A549 (cell line): ENCODE measurements around the gene HEXD.

Source experiments
- EP300 ChIP-seq, 2 experiments: fragments of >200 bp; sonication (Bioruptor Twin); formaldehyde crosslinking; IDR thresholded peaks; 2 replicates in 1 of 2; 3 replicates in 1 of 2; pipeline ENCODE4 v1.6.1; 2016 to 2017
- MAFK ChIP-seq: fragments of 450-650 bp; IDR thresholded peaks from 2 replicates; pipeline ENCODE4 v1.6.1; 2014; ENCODE audit not compliant: partially characterized antibody
- POLR2AphosphoS2 ChIP-seq: conservative IDR thresholded peaks from 2 replicates; pipeline ENCODE4 v1.6.1; 2012; ENCODE audit warnings: low read length, improper control_type of control experiment, inconsistent platforms
- RCOR1 ChIP-seq: fragments of 150-350 bp; IDR thresholded peaks from 2 replicates; pipeline ENCODE4 v1.6.1; 2014; ENCODE audit warnings: antibody characterized with exemption, low read length, low read depth
- ZNF302 ChIP-seq: fragments of 250-450 bp; sonication (Bioruptor Pico); IDR thresholded peaks from 2 replicates; pipeline ENCODE4 v1.9.0; 2021; ENCODE audit warnings: inconsistent platforms, mild to moderate bottlenecking, moderate library complexity
- TF ChIP-seq, protein P1 (sequence below): fragments of 250-450 bp; sonication (Bioruptor Pico); IDR thresholded peaks from 2 replicates; pipeline ENCODE4 v1.5.0; 2021; ENCODE audit warnings: mild to moderate bottlenecking, moderate library complexity, borderline replicate concordance
- TF ChIP-seq, protein P2 (sequence below): fragments of >200 bp; sonication (Bioruptor Twin); formaldehyde crosslinking; IDR thresholded peaks from 3 replicates; pipeline ENCODE4 v1.5.1; 2016

- TF ChIP-seq ZNF302 (CRISPR knock-in tag) (no peak), POLR2AphosphoS2 (no peak), RCOR1 (no peak), MAFK (no peak), EP300 (IDR thresholded peaks at IDR 0.05) (no peak)
- TF ChIP-seq, protein P1, sequence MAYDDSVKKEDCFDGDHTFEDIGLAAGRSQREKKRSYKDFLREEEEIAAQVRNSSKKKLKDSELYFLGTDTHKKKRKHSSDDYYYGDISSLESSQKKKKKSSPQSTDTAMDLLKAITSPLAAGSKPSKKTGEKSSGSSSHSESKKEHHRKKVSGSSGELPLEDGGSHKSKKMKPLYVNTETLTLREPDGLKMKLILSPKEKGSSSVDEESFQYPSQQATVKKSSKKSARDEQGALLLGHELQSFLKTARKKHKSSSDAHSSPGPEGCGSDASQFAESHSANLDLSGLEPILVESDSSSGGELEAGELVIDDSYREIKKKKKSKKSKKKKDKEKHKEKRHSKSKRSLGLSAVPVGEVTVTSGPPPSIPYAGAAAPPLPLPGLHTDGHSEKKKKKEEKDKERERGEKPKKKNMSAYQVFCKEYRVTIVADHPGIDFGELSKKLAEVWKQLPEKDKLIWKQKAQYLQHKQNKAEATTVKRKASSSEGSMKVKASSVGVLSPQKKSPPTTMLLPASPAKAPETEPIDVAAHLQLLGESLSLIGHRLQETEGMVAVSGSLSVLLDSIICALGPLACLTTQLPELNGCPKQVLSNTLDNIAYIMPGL (CRISPR knock-in tag) = no peak
- TF ChIP-seq, protein P2, sequence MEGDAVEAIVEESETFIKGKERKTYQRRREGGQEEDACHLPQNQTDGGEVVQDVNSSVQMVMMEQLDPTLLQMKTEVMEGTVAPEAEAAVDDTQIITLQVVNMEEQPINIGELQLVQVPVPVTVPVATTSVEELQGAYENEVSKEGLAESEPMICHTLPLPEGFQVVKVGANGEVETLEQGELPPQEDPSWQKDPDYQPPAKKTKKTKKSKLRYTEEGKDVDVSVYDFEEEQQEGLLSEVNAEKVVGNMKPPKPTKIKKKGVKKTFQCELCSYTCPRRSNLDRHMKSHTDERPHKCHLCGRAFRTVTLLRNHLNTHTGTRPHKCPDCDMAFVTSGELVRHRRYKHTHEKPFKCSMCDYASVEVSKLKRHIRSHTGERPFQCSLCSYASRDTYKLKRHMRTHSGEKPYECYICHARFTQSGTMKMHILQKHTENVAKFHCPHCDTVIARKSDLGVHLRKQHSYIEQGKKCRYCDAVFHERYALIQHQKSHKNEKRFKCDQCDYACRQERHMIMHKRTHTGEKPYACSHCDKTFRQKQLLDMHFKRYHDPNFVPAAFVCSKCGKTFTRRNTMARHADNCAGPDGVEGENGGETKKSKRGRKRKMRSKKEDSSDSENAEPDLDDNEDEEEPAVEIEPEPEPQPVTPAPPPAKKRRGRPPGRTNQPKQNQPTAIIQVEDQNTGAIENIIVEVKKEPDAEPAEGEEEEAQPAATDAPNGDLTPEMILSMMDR = no peak
These were observed 23.9 kb upstream of the HEXD start for GRCh38 chr17:82394278-82394677.
